GM21390 (cell line): ENCODE data around the gene KCNJ15.

ENCODE experiments used
- ATAC-seq: cut with Tn5 transposase; IDR thresholded peaks from one replicate; pipeline ENCODE4 v1.9.1; 2021; ENCODE audit not compliant: unreplicated experiment

KCNJ15 gene

DNA sequence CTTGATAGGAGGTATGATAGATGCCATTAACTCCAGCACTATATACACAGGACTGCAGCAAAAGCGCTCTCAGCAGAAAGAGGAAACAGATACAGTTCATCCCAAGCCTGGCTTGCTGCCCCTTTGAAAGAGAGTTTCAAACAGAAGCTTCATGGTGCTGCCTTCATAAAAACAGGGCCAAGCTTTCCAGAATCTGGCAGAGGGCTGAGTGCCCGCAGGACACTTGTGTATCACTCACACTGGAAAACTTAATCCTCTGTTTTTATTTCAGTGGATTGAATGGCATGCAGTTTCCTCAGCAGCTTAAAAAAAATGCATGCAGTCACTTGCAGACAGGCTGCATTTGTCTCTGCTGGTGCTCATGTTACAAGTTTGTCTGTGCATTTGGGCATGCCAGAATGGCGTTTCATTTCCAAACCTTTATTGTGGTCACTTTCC is 40.4 kb downstream of the KCNJ15 start:
- no peak for ATAC-seq

DNA sequence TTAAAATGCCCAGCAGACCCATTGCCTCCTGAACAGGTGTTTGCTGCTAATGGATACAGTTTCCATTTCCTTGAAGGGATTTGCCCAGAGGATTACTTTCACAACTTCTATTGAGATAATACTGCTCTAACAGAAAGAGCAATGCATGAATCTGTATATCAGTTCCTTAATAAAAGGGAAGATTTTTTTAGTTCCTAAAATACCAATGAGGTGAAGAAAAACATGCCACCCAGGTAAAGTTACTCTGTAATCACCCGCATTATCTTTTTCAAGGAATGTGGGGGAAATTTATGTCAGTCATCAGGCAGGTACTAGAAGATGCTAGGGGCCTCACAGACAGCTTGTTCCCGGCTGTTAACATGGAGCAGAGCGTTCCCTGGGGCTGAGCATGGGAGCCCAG is 41.1 kb downstream of the KCNJ15 start:
- no peak for ATAC-seq

DNA sequence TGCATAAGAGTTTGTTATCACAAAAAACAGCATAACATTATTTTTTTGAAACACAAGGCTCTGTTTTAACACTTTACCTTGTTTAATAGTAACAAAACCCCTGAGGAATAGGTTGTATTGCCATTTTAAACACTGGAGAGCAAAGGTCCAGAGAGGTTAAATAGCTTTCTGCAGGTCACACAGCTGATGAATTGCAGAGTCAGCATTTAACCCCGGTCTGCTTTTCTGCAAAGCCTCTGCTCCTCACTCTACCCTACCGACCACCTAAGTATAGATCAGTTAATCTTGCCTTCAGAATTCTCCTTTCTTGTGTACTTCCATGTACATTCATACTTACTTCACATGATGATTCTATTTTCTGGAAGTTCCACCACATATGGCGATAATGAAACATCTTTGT is 42.0 kb downstream of the KCNJ15 start:
- ATAC-seq: no peak

DNA sequence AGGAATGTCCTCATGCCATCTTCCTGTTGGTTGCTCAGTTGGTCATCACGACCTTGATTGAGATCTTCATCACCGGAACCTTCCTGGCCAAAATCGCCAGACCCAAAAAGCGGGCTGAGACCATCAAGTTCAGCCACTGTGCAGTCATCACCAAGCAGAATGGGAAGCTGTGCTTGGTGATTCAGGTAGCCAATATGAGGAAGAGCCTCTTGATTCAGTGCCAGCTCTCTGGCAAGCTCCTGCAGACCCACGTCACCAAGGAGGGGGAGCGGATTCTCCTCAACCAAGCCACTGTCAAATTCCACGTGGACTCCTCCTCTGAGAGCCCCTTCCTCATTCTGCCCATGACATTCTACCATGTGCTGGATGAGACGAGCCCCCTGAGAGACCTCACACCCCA is 42.9 kb downstream of the KCNJ15 start:
- ATAC-seq: no peak

DNA sequence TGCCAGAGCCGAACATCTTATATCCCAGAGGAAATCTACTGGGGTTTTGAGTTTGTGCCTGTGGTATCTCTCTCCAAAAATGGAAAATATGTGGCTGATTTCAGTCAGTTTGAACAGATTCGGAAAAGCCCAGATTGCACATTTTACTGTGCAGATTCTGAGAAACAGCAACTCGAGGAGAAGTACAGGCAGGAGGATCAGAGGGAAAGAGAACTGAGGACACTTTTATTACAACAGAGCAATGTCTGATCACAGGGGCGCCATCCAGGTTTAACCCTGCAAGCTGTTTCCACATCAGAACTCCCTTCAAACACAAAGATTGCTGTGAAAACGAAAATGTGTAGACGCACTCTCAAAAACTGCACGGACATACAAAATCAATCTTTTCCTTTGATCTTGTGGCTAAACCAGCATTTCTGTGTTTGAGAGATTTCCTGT is 43.4 kb downstream of the KCNJ15 start:
- ATAC-seq: no peak

DNA sequence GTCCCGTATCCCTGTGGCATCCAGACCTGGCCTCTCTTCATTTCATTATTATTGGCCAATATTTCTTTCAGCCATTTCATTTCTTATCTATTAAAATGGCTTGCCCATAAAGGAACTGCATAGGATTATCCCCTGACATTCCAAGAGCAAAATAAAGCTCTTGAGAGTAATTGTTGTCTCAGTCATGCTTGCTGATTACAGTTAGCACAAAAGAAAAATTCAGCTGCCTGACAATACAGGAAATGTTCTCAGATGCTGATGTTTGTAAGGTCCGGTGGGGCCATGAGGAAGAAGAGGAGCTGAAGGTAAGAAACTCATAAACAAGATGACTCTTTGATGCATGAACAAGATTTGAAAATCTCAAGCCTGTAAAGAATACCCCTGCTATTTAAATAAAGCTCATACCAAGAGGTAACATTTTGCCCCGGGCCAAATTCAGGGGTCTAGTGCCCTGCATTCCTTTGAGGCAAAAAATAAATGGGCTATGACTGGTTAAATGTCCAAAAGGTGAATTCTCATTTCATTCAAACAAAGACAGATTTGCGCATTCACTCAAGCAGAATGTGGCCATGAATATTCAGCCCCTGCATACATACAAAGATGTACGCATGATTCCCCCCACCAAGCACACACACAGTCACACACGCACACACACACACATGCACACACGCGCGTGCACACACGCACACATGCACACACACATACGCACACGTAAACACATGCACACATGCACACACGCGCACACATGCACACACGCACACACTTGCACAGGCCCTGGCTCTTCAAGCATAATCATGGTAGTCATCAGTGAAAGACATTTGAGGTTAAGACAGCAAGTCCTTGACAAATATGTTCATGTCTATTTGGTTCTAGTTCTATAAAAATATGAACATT is 44.8 kb downstream of the KCNJ15 start:
- ATAC-seq: no peak

DNA sequence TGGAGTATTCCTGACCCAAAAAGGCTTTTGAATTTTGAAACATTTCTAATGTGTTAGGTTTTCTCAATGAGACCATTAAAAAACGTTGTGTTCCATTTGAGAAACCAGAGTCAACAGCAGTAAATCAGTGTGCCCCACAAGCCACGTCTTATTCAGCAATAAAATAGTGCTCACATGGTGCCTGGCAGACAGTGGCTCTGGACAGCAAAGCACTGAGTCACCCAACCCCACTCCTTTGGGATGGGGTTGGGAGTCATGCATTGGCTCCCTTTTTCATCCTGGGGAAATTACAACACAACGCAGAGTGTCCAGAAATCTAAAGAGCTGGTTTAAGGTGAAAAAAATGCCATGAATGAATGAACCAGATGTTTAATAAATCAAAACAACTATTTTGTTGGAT is 46.5 kb downstream of the KCNJ15 start:
- ATAC-seq: no peak

DNA sequence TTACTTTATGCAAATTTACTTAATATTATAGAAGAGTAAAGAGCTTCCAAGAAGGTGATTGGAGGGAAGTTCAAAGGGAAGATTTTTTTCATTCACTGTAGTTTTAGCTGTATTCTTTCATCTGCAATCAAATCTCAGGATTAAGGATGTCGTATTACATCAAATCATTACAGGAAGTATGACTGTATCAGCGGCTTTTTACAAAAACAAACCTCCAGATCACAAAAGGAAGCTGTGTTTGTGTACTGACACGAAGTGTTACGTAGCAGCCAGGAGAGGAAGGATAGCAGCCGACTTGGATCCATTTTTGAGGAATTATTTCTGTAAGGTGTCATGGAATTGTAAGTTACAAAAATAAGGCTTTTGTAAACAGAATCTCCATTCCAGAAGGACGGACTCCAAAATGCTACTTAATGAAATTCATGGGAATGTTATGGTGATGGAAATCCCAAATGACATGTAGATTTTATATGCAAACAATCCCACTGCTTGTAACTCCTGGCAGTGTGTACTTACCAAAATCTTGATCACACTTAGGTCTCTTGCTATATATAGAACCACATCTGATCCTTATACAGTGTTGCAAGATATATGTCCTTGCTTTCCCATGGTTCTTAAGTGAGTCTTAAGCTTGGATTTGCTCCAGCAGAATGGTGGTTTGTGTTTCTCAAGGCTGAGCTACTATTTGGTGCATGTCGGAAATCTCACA is 49.8 kb downstream of the KCNJ15 start:
- ATAC-seq: no peak

DNA sequence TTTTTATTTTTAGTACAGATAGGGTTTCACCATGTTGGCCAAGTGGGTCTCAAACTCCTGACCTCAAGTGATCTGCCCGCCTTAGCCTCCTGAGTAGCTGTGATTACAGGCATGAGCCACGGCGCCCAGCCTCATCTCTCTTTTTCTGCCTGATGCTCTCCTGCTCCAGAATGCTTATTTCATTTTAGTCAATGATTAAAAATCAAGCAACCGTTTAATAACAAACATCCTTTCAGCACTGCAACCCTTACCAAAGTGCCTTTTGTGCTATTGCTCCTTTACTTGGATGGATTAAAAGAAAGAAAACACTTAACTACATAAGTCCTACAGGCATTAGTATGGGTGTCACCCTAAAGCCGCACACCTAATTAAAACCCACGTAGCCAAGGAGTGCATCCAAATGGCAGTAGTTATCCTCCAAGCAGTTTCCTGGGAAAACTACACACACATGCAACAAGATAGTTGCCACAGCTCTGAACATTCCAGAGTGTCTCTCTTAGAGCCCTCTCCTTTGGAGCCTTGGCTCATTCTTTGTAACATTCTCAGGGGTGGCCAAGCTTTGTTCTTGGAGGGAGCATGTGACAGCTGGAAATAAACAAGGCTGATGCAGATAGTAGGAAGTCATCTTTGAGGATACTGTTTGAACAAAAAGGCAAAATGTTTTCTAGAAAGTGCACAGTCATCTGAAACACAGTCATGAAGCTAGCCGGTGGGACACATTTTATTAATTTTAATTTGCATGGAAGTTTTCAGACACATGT is 51.2 kb downstream of the KCNJ15 start:
- no peak for ATAC-seq

DNA sequence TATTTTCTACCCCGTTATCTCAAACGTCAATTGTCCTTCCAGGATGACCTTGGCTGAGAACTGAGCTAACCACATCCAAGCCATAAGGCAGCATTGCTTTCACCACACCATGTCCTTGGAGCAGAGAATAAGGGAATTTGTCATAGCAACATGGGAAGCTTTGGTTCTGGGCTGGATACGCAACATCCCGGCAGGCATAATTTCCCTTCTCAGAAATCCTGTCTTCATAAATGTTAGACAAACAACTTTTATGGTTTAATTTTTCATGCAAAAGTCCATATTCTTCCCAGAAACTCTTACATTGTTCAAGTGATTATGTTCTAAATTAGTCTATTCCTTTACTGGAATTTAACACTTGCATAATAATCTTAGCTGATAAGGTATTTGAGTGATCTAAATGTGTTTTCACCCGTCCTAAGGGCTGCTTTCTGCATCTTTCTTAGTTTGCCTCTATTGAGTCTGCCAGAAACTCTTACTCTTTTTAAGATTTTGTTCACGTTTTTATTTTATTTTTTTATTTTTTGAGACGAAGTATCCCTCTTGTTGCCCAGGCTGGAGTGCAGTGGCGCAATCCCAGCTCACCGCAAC is 51.8 kb downstream of the KCNJ15 start:
- ATAC-seq: no peak

DNA sequence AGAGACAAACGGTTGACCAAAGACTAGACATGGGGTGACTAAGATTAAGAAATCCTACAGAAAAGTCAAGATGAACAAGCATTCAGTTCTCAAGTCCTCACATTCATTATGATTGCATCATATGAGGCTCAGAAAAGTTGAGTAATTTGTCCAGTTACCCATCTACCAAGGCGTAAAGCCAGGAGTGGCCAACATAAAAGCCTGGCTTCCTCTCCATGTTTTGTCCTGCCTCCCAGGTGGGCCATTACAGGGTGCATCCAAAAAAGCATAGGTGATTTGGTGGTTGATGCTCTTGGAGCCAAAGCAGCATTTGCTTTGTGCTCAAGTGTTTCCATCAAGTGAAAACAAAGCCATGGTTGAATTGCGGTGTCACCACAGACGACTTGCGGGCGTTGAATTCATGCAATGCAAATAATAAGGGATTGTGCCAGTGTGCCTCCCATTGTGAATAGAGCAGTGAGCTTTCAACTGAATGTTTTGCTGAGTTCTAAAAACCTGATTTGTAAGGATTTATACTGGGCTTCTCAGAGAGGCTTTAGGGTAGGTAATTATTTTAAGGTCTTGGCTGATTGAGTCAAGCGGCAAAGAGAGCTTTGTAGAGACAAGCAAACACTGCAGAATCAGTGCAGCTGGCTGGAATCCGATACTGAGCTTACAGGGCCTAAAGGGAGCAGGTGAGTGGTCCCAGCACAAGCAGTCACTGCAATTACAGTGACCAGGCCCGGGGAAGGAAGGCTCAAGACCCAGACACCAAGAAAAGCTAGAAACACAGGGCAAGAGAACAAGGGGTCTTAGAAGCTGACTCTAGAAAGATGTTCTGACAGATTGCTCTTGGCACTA is 54.1 kb downstream of the KCNJ15 start:
- no peak for ATAC-seq

DNA sequence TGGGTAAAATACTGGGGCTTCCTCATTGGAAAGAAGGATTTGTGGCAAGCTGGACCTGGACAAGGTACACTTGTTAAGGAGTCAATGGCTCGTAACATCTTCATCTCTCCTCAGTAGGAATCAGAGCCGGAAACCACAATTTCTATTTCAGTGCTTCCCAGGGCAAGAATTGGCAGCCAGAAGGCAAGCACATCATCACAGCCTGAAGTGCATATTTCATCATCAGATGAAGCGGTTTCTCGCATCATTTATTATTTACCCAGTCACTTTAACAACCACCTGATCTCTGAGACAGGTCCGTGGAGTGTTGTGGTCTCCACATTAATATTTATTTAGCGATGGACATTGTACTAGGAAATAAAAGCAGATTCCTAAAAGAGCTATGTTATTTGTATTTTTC is 55.0 kb downstream of the KCNJ15 start:
- no peak for ATAC-seq

DNA sequence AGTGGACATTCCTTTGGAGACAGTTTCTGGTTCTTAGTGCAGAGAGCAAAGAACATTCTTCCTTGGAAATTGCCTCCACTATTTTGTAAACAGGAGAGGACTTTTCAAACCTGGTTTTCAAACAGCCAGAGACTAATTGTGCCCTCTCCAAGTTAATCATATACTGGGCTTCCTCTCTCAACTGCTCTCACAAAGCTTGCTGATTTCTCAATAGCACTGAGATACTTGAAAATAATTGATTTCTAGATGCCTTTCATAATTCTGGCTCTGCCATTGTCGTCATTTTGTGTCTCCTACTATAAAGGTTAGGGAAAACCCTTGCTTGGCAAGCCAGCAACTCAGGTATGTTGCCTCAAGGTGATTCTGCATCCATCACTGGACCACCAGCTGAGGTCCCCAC is 56.0 kb downstream of the KCNJ15 start:
- no peak for ATAC-seq

DNA sequence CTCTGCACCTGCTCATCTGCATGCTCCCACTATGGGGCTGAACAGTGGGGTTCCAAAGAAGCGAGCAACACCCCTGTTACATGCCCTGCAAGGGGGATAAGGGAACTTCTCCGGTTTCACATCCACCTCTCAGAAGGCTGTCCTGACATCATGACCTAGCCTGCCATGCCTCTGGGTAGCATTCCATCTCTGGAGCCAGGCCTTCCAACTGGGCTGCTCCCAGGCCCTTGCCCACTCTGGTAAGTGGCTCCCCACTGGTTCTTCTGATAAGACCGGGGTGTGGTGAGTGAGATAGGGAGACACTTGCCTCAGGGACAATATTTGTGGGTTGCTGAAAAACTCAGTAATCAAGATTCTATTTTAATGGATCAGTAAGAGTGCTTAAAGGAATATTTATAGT is 57.8 kb downstream of the KCNJ15 start:
- ATAC-seq: no peak

DNA sequence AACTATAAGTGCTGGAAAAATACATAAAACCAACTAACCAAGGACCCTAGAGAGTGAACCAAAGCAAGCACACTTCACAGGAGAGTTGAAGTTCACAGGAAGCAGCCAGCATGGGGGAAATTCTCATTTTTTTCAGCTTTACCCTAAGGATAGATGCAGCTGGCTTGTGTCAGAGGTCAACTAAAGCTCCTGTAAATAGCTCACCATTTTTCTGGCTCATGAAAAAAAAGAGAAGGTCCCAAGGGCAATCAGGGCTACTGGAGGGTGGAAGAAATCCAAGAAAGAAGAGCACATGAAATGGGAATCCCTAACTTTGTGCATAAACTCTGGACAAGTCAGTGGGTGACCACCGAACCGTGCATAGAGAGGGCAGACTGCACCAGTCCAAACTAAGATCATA is 58.3 kb downstream of the KCNJ15 start:
- ATAC-seq: no peak

DNA sequence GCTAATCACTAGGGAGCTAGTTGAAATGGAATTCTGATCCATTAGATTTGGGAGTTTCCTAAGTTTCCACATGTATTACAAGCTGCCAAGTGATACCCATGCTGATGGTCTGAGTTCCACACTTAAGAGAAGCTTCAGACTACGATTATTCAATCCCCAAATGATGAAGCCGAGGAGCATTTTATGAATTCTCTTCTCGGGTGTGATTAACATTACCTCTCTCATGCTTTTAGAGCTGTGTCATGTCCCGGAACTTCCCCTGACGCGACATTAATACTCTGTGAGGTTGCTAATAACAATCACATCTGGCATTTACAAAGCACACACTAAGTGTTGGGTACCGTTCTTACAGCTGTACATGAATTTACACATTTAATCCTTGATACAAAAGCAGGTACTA is 63.0 kb downstream of the KCNJ15 start:
- no peak for ATAC-seq

DNA sequence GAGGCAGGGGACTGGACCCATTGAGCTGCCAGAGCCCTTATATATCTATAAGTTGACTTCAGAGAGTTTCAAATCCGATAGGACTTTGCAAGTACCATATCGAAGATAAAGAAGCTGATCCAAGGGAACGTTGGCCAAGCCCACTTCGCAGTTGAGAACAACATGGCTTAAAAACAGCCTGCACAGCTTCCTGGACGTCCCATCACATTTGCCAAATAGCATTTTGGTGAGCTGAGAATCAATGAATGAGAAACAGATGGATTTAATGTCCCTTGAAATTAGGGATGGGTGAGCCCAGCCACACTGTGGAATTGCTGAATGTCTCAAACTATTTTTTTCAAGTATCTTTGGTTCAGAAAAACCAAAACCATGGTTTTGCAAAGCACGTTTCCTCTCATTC is 64.8 kb downstream of the KCNJ15 start:
- ATAC-seq: no peak

DNA sequence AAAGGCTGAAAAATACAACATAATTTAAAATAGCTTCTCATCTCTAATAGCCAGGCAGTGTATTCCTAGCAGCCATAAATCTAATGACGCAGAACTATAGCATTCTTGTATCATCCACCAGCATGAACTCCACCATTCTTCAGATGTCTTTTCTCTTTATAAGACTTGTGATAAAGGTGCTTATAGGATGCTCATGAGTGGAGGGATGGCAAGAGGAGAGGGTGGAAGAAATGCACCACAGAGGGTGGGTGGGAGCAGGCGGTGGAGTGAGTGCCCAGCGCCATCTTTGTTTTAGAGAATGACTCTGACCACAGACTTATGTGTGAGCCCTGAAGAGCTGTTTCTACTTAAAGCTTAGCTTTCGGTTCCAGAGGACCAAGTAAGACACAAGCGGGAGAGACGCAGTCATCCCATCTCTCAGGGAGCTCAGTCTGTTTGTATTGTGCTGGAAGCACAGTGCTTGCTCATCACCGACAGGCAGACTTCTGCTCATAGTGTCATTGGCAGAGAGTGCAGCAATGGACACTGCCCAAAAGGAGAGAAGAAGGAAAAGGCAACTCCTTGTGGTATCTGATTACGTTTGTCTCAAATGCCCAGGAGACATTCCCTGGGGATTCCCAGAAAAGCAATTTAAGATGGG is 65.6 kb downstream of the KCNJ15 start:
- no peak for ATAC-seq

DNA sequence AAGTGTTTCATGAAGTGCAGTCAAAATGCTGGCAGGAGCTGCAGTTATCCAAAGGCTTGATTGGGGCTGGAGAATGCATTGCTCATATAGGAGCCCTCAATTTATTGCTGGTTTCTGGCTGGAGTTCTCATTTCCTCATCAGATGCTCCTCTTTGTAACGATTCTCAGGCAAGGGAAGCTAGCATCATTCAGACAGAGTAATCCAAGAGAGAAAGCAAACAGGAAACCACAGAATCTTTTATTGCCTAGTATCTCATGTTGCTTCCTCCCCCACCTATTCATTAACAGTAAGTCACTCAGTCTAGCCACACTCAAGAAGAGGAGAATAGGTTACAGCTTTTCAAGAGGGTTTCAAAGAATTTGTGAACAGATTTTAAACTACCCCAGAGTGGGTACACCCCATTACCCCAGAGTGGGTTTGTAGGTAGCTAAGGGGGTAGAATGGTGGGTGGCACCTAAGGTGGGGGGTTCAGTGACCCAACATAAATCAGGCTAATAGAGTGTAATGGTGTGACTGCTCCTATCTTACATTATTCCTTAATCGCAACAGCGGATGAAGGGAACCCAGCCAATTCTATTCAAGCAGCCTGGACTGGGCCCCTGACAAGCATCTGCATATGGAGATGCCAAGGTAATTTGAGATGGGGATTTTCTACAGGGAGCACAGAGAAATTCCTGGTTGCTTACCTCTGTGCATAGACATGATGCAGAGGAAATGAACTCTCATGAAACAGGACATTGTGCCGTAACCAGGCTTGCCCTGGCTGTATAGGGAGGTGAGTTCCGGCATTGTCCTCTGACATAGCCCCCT is 67.1 kb downstream of the KCNJ15 start:
- ATAC-seq: no peak
